Panc1 (cell line): ENCODE data around the gene MAMDC2. TPM values are rescaled to one million over a fixed set of nuclear protein-coding genes. Genes with fewer than 3 reads are reported as not detected.

Experiments
- ATAC-seq: fragments of 200-7000 bp; cut with Tn5 transposase; 2 replicates; pipeline ENCODE4 v1.9.1; 2020; ENCODE audit warnings: mild to moderate bottlenecking, moderate library complexity
- BruUV-seq: library from RNA; stranded (reverse); fragments of 400-500 nt; replicated peaks from 2 replicates; lab custom pipeline; 2021; lab: Mats Ljungman, UMichigan
- CTCF ChIA-PET: fragments of 300-600 bp; sonication (Branson Sonifier 250); formaldehyde crosslinking; loops from one replicate; lab custom pipeline; 2022; ENCODE audit warnings: antibody characterized with exemption; lab: Charles Lee
- POLR2A ChIA-PET: fragments of 300-600 bp; sonication (Branson Sonifier 250); formaldehyde crosslinking; loops from one replicate; lab custom pipeline; 2022; ENCODE audit warnings: antibody characterized with exemption; lab: Charles Lee
- DNase-seq: peaks from one replicate; pipeline ENCODE4 v3.0.0-alpha.2; 2010; ENCODE audit warnings: low read depth, low spot score
- H3K27ac ChIP-seq: 2 replicates; pipeline ENCODE4 v1.5.1; 2011; ENCODE audit warnings: mild to moderate bottlenecking, low read length, inconsistent platforms
- H3K27me3 ChIP-seq: fragments of 200-500 bp; sonication (Bioruptor generic); 2 replicates; pipeline ENCODE4 v1.6.0; 2014; ENCODE audit warnings: low read length, inconsistent platforms; ENCODE audit not compliant: control insufficient read depth, insufficient read depth
- H3K36me3 ChIP-seq: fragments of 200-500 bp; sonication (Bioruptor generic); 2 replicates; pipeline ENCODE4 v1.5.1; 2014; ENCODE audit warnings: inconsistent platforms, mild to moderate bottlenecking, low read length, moderate library complexity; ENCODE audit not compliant: control insufficient read depth, insufficient read depth
- H3K4me1 ChIP-seq: 2 replicates; pipeline ENCODE4 v1.5.1; 2011; ENCODE audit warnings: inconsistent platforms, mild to moderate bottlenecking, low read length, moderate library complexity; ENCODE audit not compliant: control insufficient read depth, insufficient read depth
- H3K4me3 ChIP-seq, 2 experiments: 2 replicates each; pipeline ENCODE4 v1.5.1; 2011 to 2012; ENCODE audit warnings: low read depth in 2 of 2, low read length in 2 of 2, mild to moderate bottlenecking in 2 of 2, inconsistent platforms in 1 of 2, moderate library complexity in 1 of 2
- H3K9me3 ChIP-seq: fragments of 200-500 bp; sonication (Bioruptor generic); 2 replicates; pipeline ENCODE4 v1.5.1; 2014; ENCODE audit warnings: low read depth, mild to moderate bottlenecking, inconsistent platforms, low read length, moderate library complexity; ENCODE audit not compliant: control insufficient read depth, insufficient read depth
- POLR2AphosphoS5 ChIP-seq: IDR thresholded peaks from 2 replicates; pipeline ENCODE4 v1.6.1; 2012; ENCODE audit warnings: mild to moderate bottlenecking, low read depth, low read length, moderate library complexity
- SIN3A ChIP-seq: IDR thresholded peaks from 2 replicates; pipeline ENCODE4 v1.6.1; 2012; ENCODE audit warnings: low read depth, mild to moderate bottlenecking, low read length, moderate library complexity, borderline replicate concordance; ENCODE audit not compliant: insufficient read depth
- TCF7L2 ChIP-seq: IDR thresholded peaks from 2 replicates; pipeline ENCODE4 v1.6.1; 2011; ENCODE audit warnings: mild to moderate bottlenecking, low read depth, low read length, inconsistent platforms
- in situ Hi-C: cut with HindIII; loops from 2 replicates; pipeline ENCODE4 v1.10.0; 2016; ENCODE audit warnings: low sequenced_read_pairs, low pct_unique_long_range_greater_than_20kb
- intact Hi-C: fragments of 100-400 bp; cut with micrococcal nuclease; formaldehyde crosslinking; loops from one replicate; pipeline ENCODE4 v1.10.0; 2022; ENCODE audit not compliant: unreplicated experiment
- total RNA-seq: library from RNA; stranded (reverse); gene quantifications from one replicate; pipeline ENCODE4 v1.2.1, GENCODE V29; 2021; ENCODE audit not compliant: unreplicated experiment
- TF ChIP-seq, protein P1 (sequence below), 2 experiments: IDR thresholded peaks; 2 replicates each; pipeline ENCODE4 v1.6.1; 2011 to 2012; ENCODE audit warnings: low read depth in 2 of 2, control low read depth in 1 of 2, low read length in 1 of 2, mild to moderate bottlenecking in 1 of 2, moderate library complexity in 1 of 2; ENCODE audit not compliant: insufficient read depth in 1 of 2
- TF ChIP-seq, protein P2 (sequence below): fragments of 450-650 bp; IDR thresholded peaks from 2 replicates; pipeline ENCODE4 v1.5.1; 2017; ENCODE audit warnings: mild to moderate bottlenecking

MAMDC2 gene
- total RNA-seq, 1 experiment from 2014 or later, result 1.5 TPM

DNA sequence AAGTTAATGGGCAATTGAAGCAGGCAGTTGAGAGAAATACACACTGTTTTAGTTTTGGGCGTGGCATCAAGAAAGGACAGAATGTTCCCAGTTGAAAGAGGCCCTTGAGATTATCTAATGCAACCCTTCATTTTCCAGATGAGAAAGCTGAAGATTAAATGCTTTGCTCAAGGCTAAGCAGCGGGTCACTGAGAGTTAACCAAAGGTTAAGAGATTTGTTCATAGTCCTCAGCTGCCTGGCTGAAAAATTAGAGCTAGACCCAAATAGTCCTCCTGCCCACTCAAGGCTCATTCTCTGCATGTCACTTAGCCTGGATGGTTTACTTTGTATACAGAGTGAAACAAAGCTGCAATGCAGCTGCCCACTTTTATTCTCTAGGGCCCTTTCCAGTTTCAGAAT, 46.7 kb upstream of the MAMDC2 start:
- no peaks in the 10 kb centered on the region for H3K4me1 ChIP-seq
- intact Hi-C loops (no loop called here), in situ Hi-C loops (no loop called here)
- POLR2A ChIA-PET, result no interaction called here
- no TSS peak for BruUV-seq
- ATAC-seq (no peak), DNase-seq (no peak)
- CTCF ChIA-PET, result no interaction called here
- H3K9me3 ChIP-seq, result no peaks in the 10 kb centered on the region
- no peaks in the 10 kb centered on the region for H3K36me3 ChIP-seq
- no peak overlapping the region for H3K27ac ChIP-seq
- TF ChIP-seq SIN3A (no peak), POLR2AphosphoS5 (no peak), TCF7L2 (no peak)
- TF ChIP-seq, protein P1, sequence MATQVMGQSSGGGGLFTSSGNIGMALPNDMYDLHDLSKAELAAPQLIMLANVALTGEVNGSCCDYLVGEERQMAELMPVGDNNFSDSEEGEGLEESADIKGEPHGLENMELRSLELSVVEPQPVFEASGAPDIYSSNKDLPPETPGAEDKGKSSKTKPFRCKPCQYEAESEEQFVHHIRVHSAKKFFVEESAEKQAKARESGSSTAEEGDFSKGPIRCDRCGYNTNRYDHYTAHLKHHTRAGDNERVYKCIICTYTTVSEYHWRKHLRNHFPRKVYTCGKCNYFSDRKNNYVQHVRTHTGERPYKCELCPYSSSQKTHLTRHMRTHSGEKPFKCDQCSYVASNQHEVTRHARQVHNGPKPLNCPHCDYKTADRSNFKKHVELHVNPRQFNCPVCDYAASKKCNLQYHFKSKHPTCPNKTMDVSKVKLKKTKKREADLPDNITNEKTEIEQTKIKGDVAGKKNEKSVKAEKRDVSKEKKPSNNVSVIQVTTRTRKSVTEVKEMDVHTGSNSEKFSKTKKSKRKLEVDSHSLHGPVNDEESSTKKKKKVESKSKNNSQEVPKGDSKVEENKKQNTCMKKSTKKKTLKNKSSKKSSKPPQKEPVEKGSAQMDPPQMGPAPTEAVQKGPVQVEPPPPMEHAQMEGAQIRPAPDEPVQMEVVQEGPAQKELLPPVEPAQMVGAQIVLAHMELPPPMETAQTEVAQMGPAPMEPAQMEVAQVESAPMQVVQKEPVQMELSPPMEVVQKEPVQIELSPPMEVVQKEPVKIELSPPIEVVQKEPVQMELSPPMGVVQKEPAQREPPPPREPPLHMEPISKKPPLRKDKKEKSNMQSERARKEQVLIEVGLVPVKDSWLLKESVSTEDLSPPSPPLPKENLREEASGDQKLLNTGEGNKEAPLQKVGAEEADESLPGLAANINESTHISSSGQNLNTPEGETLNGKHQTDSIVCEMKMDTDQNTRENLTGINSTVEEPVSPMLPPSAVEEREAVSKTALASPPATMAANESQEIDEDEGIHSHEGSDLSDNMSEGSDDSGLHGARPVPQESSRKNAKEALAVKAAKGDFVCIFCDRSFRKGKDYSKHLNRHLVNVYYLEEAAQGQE (IDR thresholded peaks at IDR 0.05; ENCODE audit: insufficient read depth in 1 of 2, low read depth in 2 of 2, low read length in 1 of 2), result no peak
- TF ChIP-seq, protein P2, sequence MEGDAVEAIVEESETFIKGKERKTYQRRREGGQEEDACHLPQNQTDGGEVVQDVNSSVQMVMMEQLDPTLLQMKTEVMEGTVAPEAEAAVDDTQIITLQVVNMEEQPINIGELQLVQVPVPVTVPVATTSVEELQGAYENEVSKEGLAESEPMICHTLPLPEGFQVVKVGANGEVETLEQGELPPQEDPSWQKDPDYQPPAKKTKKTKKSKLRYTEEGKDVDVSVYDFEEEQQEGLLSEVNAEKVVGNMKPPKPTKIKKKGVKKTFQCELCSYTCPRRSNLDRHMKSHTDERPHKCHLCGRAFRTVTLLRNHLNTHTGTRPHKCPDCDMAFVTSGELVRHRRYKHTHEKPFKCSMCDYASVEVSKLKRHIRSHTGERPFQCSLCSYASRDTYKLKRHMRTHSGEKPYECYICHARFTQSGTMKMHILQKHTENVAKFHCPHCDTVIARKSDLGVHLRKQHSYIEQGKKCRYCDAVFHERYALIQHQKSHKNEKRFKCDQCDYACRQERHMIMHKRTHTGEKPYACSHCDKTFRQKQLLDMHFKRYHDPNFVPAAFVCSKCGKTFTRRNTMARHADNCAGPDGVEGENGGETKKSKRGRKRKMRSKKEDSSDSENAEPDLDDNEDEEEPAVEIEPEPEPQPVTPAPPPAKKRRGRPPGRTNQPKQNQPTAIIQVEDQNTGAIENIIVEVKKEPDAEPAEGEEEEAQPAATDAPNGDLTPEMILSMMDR, result no peak
- no peak overlapping the region for H3K4me3 ChIP-seq
- no peaks in the 10 kb centered on the region for H3K27me3 ChIP-seq

DNA sequence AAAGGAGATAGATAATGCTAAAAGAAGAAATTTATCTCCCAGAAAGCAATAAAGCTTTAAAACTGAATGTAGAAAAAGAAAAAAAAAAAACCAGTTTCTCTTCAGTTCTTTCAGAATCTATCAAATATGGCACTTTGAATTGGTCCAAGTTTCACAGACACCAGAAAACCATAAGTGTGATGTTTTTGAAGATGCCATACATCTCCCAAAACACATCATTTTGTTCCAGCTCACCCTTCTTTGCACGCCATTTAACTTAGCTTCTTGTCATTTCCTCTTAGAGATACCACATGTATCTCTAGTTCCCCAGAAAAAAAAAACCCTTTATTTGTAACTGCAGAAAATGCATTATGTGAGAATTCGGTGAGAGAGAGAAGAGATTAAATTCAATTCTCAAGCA, 46.1 kb upstream of the MAMDC2 start:
- ATAC-seq (no peak), DNase-seq (no peak)
- Histone ChIP-seq H3K9me3 (no peaks in the 10 kb centered on the region), H3K36me3 (no peaks in the 10 kb centered on the region), H3K4me1 (no peaks in the 10 kb centered on the region), H3K4me3 (no peak overlapping the region), H3K27me3 (no peaks in the 10 kb centered on the region), H3K27ac (no peak overlapping the region)
- in situ Hi-C loops, result no loop called here
- POLR2A ChIA-PET, result no interaction called here
- TF ChIP-seq SIN3A (no peak), TCF7L2 (no peak), POLR2AphosphoS5 (no peak)
- TF ChIP-seq, protein P2, result no peak
- TF ChIP-seq, protein P1 (IDR thresholded peaks at IDR 0.05; ENCODE audit: insufficient read depth in 1 of 2, low read depth in 2 of 2, low read length in 1 of 2), result no peak
- BruUV-seq, result no TSS peak
- intact Hi-C loops, result no loop called here
- CTCF ChIA-PET, result no interaction called here
